H1 (cell line): ENCODE results near the gene CAMTA1. TPM values are rescaled to one million over a fixed set of nuclear protein-coding genes. Genes with fewer than 3 reads are reported as not detected.

Experiments
- CTCF ChIA-PET: fragments of 300-600 bp; sonication (Branson Sonifier 250); formaldehyde crosslinking; loops from one replicate; lab custom pipeline; 2021; ENCODE audit not compliant: partially characterized antibody; lab: Charles Lee
- POLR2A ChIA-PET: fragments of 300-600 bp; sonication (Branson Sonifier 250); formaldehyde crosslinking; loops from one replicate; lab custom pipeline; 2021; ENCODE audit warnings: inconsistent platforms; ENCODE audit not compliant: partially characterized antibody; lab: Charles Lee
- DNase-seq, 2 experiments: peaks; one replicate each; pipeline versions ENCODE4 v3.0.0 to v3.0.0-alpha.2; 2010 to 2022; ENCODE audit warnings: low spot score in 2 of 2, low read depth in 1 of 2, mixed read lengths in 1 of 2
- FAIRE-seq: peaks from 2 replicates; lab custom pipeline; 2011; peaks lifted over from hg19 to GRCh38; lab: Jason Lieb, UNC
- H2AFZ ChIP-seq: 2 replicates; pipeline ENCODE4 v1.8.1; 2012; ENCODE audit warnings: low read length, inconsistent platforms
- H2AK5ac ChIP-seq: 2 replicates; pipeline ENCODE4 v1.6.1; 2013; ENCODE audit warnings: low read depth, low read length
- H2BK120ac ChIP-seq: replicated peaks from 2 replicates; pipeline ENCODE3; 2013; ENCODE audit warnings: low read depth, low read length, inconsistent platforms
- H2BK12ac ChIP-seq: 2 replicates; pipeline ENCODE4 v1.6.1; 2013; ENCODE audit warnings: low read depth, low read length
- H2BK15ac ChIP-seq: 2 replicates; pipeline ENCODE4 v1.6.1; 2013; ENCODE audit warnings: low read length
- H2BK20ac ChIP-seq: 2 replicates; pipeline ENCODE4 v1.6.1; 2013; ENCODE audit warnings: low read length
- H2BK5ac ChIP-seq: 2 replicates; pipeline ENCODE4 v1.6.1; 2013; ENCODE audit warnings: low read depth, low read length
- H3K14ac ChIP-seq: 2 replicates; pipeline ENCODE4 v1.6.1; 2013; ENCODE audit warnings: inconsistent platforms; ENCODE audit not compliant: insufficient read length
- H3K18ac ChIP-seq: 2 replicates; pipeline ENCODE4 v1.6.1; 2013; ENCODE audit warnings: low read length; ENCODE audit errors: extremely low read depth
- H3K23ac ChIP-seq: 2 replicates; pipeline ENCODE4 v1.6.1; 2013; ENCODE audit warnings: inconsistent platforms; ENCODE audit not compliant: insufficient read length
- H3K23me2 ChIP-seq: 2 replicates; pipeline ENCODE4 v1.6.1; 2013; ENCODE audit warnings: low read depth, low read length
- H3K27ac ChIP-seq: 2 replicates; pipeline ENCODE4 v1.6.1; 2011; ENCODE audit warnings: low read depth, low read length, inconsistent platforms
- H3K27me3 ChIP-seq, 4 experiments: replicated peaks in 1 of 4; 1 replicate in 1 of 4; 2 replicates in 3 of 4; pipeline versions ENCODE4 v1.6.1 to v1.8.1; 2011 to 2013; ENCODE audit warnings: low read length in 3 of 4, mild to moderate bottlenecking in 3 of 4, inconsistent platforms in 2 of 4, mixed read lengths in 2 of 4, moderate library complexity in 1 of 4; ENCODE audit not compliant: control insufficient read depth in 3 of 4, insufficient read depth in 3 of 4; ENCODE audit errors: extremely low read depth in 1 of 4
- H3K36me3 ChIP-seq, 4 experiments: 2 replicates each; pipeline versions ENCODE4 v1.6.1 to v1.8.1; 2011 to 2013; ENCODE audit warnings: mild to moderate bottlenecking in 4 of 4, low read length in 3 of 4, moderate library complexity in 2 of 4, control low read depth in 1 of 4, inconsistent platforms in 1 of 4; ENCODE audit not compliant: insufficient read depth in 4 of 4, control insufficient read depth in 2 of 4
- H3K4ac ChIP-seq: replicated peaks from 2 replicates; pipeline ENCODE3; 2013; ENCODE audit warnings: low read length, low read depth, mixed read lengths, inconsistent platforms; ENCODE audit not compliant: insufficient read length
- H3K4me1 ChIP-seq, 4 experiments: replicated peaks in 1 of 4; 1 replicate in 1 of 4; 2 replicates in 3 of 4; pipeline versions ENCODE4 v1.6.1 to v1.8.1; 2011 to 2013; ENCODE audit warnings: low read length in 3 of 4, inconsistent platforms in 2 of 4, mixed read lengths in 1 of 4; ENCODE audit not compliant: insufficient read depth in 4 of 4, control insufficient read depth in 3 of 4
- H3K4me2 ChIP-seq, 2 experiments: 2 replicates each; pipeline versions ENCODE4 v1.6.1 to v1.8.1; 2011 to 2013; ENCODE audit warnings: low read depth in 2 of 2, low read length in 2 of 2, control low read depth in 1 of 2, inconsistent platforms in 1 of 2, mild to moderate bottlenecking in 1 of 2; ENCODE audit not compliant: insufficient read depth in 1 of 2
- H3K4me3 ChIP-seq, 4 experiments: fragments of 200-600, 300-600 bp in 1 of 4; sonication (generic), shearing (Covaris generic), sonication (Bioruptor Twin) in 1 of 4; 2 replicates each; pipeline versions ENCODE4 v1.5.1 to v1.8.1; 2011 to 2016; ENCODE audit warnings: low read length in 4 of 4, low read depth in 3 of 4, control low read depth in 2 of 4, inconsistent platforms in 2 of 4, mild to moderate bottlenecking in 2 of 4, mixed read lengths in 1 of 4, moderate library complexity in 1 of 4; ENCODE audit not compliant: insufficient read depth in 2 of 4; ENCODE audit errors: extremely low read depth in 1 of 4
- H3K56ac ChIP-seq: replicated peaks from 2 replicates; pipeline ENCODE3; 2013; ENCODE audit warnings: low read depth, mild to moderate bottlenecking, mixed read lengths, low read length, inconsistent platforms; ENCODE audit not compliant: insufficient read length
- H3K79me1 ChIP-seq: 2 replicates; pipeline ENCODE4 v1.6.1; 2013; ENCODE audit warnings: low read depth, low read length, control low read depth
- H3K79me2 ChIP-seq, 2 experiments: 2 replicates each; pipeline versions ENCODE4 v1.6.1 to v1.8.1; 2012 to 2013; ENCODE audit warnings: low read length in 2 of 2, mild to moderate bottlenecking in 2 of 2, inconsistent platforms in 1 of 2; ENCODE audit not compliant: insufficient read depth in 2 of 2, control insufficient read depth in 1 of 2
- H3K9ac ChIP-seq, 4 experiments: replicated peaks in 1 of 4; 1 replicate in 1 of 4; 2 replicates in 3 of 4; pipeline versions ENCODE4 v1.6.1 to v1.8.1; 2011 to 2013; ENCODE audit warnings: low read depth in 3 of 4, low read length in 3 of 4, control low read depth in 2 of 4, mild to moderate bottlenecking in 2 of 4, moderate library complexity in 2 of 4, inconsistent platforms in 1 of 4; ENCODE audit errors: extremely low read depth in 1 of 4
- H3K9me3 ChIP-seq, 2 experiments: 2 replicates each; pipeline versions ENCODE4 v1.6.1 to v1.8.1; 2012 to 2013; ENCODE audit warnings: mild to moderate bottlenecking in 2 of 2, moderate library complexity in 2 of 2, control low read depth in 1 of 2, inconsistent platforms in 1 of 2, low read depth in 1 of 2, low read length in 1 of 2, mixed read lengths in 1 of 2; ENCODE audit not compliant: insufficient read depth in 2 of 2
- H4K20me1 ChIP-seq, 2 experiments: replicated peaks in 1 of 2; 2 replicates each; pipeline versions ENCODE3 to v1.8.1; 2011 to 2013; ENCODE audit warnings: inconsistent platforms in 2 of 2, low read length in 2 of 2, mild to moderate bottlenecking in 1 of 2; ENCODE audit not compliant: insufficient read depth in 2 of 2, control insufficient read depth in 1 of 2
- H4K5ac ChIP-seq: 2 replicates; pipeline ENCODE4 v1.6.1; 2013; ENCODE audit warnings: low read length, low read depth, mixed read lengths, inconsistent platforms; ENCODE audit not compliant: insufficient read length
- H4K8ac ChIP-seq: 2 replicates; pipeline ENCODE4 v1.8.0; 2013; ENCODE audit warnings: mild to moderate bottlenecking, moderate library complexity, low read length, inconsistent platforms; ENCODE audit not compliant: insufficient read depth; ENCODE audit errors: extremely low read depth
- H4K91ac ChIP-seq: replicated peaks from 2 replicates; pipeline ENCODE3; 2013; ENCODE audit warnings: low read length, mixed read lengths, inconsistent platforms; ENCODE audit not compliant: insufficient read length
- BCL11A ChIP-seq, 2 experiments: IDR thresholded peaks; one replicate each; pipeline ENCODE4 v1.6.1; 2011; ENCODE audit warnings: low read depth in 2 of 2, low read length in 2 of 2, mild to moderate bottlenecking in 2 of 2
- CBX8 ChIP-seq: fragments of 300-800, 300-1000 bp; sonication (generic); IDR thresholded peaks from 2 replicates; pipeline ENCODE4 v1.7.1; 2016; ENCODE audit warnings: low read depth, low read length, borderline replicate concordance
- CEBPB ChIP-seq: IDR thresholded peaks from 2 replicates; pipeline ENCODE4 v1.6.1; 2012; ENCODE audit warnings: low read depth, low read length
- EZH2 ChIP-seq: fragments of 200-600 bp; sonication (generic); IDR thresholded peaks from 2 replicates; pipeline ENCODE4 v1.7.1; 2012; ENCODE audit warnings: low read depth, mild to moderate bottlenecking, moderate library complexity, low read length, inconsistent platforms; ENCODE audit not compliant: severe bottlenecking
- KDM1A ChIP-seq: fragments of 200-600, 300-600 bp; sonication (generic); IDR thresholded peaks from 2 replicates; pipeline ENCODE4 v1.7.1; 2016; ENCODE audit warnings: mild to moderate bottlenecking, low read length, borderline replicate concordance
- NRF1 ChIP-seq: IDR thresholded peaks from 2 replicates; pipeline ENCODE4 v1.6.1; 2011; ENCODE audit warnings: mild to moderate bottlenecking, low read depth, low read length, improper control_type of control experiment
- PHF8 ChIP-seq: fragments of 200-600 bp; sonication (generic); conservative IDR thresholded peaks from 2 replicates; pipeline ENCODE4 v1.7.1; 2012; ENCODE audit warnings: low read depth, mild to moderate bottlenecking, inconsistent platforms, low read length, moderate library complexity
- RNF2 ChIP-seq: fragments of 200-900, 300-1000 bp; sonication (generic); IDR thresholded peaks from 2 replicates; pipeline ENCODE4 v1.7.1; 2016; ENCODE audit warnings: borderline replicate concordance, low read depth, mild to moderate bottlenecking, antibody characterized with exemption, low read length; ENCODE audit not compliant: poor library complexity, severe bottlenecking; ENCODE audit errors: missing control alignments
- RXRA ChIP-seq: IDR thresholded peaks from 2 replicates; pipeline ENCODE4 v1.6.1; 2011; ENCODE audit warnings: low read depth, mild to moderate bottlenecking, low read length, moderate library complexity; ENCODE audit not compliant: insufficient read depth
- SP2 ChIP-seq: IDR thresholded peaks from 2 replicates; pipeline ENCODE4 v1.6.1; 2012; ENCODE audit warnings: mild to moderate bottlenecking, low read length, inconsistent platforms
- SUZ12 ChIP-seq: fragments of 200-600 bp; sonication (generic); IDR thresholded peaks from 2 replicates; pipeline ENCODE4 v1.6.1; 2012; ENCODE audit warnings: mild to moderate bottlenecking, inconsistent platforms, low read length, moderate library complexity, mixed read lengths
- TAF1 ChIP-seq: IDR thresholded peaks from 2 replicates; pipeline ENCODE4 v1.6.1; 2011; ENCODE audit warnings: mild to moderate bottlenecking, low read depth, low read length
- TCF12 ChIP-seq: IDR thresholded peaks from 2 replicates; pipeline ENCODE4 v1.6.1; 2011; ENCODE audit warnings: low read depth, mild to moderate bottlenecking, low read length
- WGBS, 2 experiments: shearing (Covaris generic) in 1 of 2; methylation state at CpG; one replicate each; pipeline versions ENCODE4 v1.1.6 to v1.1.7; 2013 to 2015; ENCODE audit warnings: low lambda C conversion rate in 2 of 2, mixed read lengths in 2 of 2, inconsistent platforms in 1 of 2, low coverage in 1 of 2, missing lambda C conversion rate in 1 of 2; ENCODE audit not compliant: insufficient replicate concordance in 2 of 2, insufficient coverage in 1 of 2, insufficient read length in 1 of 2; ENCODE audit errors: extremely low coverage in 1 of 2, missing lambda C conversion rate in 1 of 2; 5-methylcytosine and 5-hydroxymethylcytosine counted together
- polyA plus RNA-seq, 7 experiments: library from polyadenylated mRNA; depleted of rRNA in 3 of 7; stranded (reverse) in 5 of 7; unstranded in 2 of 7; fragments of >200 nt in 5 of 7; fragments of 200-250 nt in 2 of 7; gene quantifications; 1 replicate in 5 of 7; 2 replicates in 1 of 7; 4 replicates in 1 of 7; pipeline versions ENCODE4 v1.2.1 to v1.2.3, GENCODE V29; 2011 to 2013; ENCODE audit warnings: missing spikeins in 2 of 7, mixed read lengths in 2 of 7
- total RNA-seq: library from RNA; stranded (reverse); fragmentation: NEBNext Ultra II Directional; extraction: Animal tissue kit (Norgen Biotek cat#: 25700); gene quantifications from 2 replicates; pipeline ENCODE4 v1.2.1, GENCODE V29; 2021
- TF ChIP-seq, protein P1 (sequence below): IDR thresholded peaks from 2 replicates; pipeline ENCODE4 v1.6.1; 2012; ENCODE audit warnings: inconsistent platforms

CAMTA1 gene
- total and polyA plus RNA-seq, 2 of the 8 experiments (the other 6 are each of a cell fraction or from before 2014, with no cell fraction given) = 65.0 to 119 TPM

DNA sequence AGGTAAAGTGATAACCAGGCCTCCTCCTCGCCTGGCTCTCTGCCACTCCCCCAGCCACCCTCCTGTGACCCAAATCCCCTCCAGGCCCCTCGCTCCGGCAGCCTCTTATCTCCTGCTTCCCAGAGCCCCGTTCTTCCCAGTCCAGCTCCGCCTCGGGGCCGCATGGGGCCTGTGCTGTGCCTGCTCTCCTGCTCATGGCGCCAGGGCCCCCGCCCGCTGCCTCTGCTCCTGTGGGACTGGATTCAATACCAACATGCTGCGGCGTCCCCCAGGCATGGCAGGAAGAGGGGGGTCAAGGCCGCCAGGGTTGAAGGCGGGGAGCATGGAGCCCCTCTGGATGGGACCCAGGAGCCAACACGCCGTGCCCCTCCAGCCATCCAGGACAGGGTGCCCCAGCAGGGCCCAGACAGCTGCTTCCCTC is 772.8 kb downstream of the CAMTA1 start:
- no peak overlapping the region for H2BK120ac ChIP-seq
- no peak overlapping the region for H3K56ac ChIP-seq
- no peaks in the 10 kb centered on the region for H3K23me2 ChIP-seq
- no peak overlapping the region for H2BK20ac ChIP-seq
- no peaks in the 10 kb centered on the region for H4K20me1 ChIP-seq
- ChIA-PET CTCF (interaction anchor here (1.1 to 6.6 kb wide), 5 partner anchors 16 to 89 kb away, joined by 4 to 42 read pairs (median 6); no protein-coding TSS in a partner anchor), POLR2A (no interaction called here)
- H2AFZ ChIP-seq = no peak overlapping the region
- no peaks in the 10 kb centered on the region for H3K79me1 ChIP-seq
- 81% methylated on average over 16 of the region's 16 CpGs; no CpG with 5 or more reads in 1 of the 2 experiments for WGBS, 2 experiments
- H3K27me3 ChIP-seq = no peaks in the 10 kb centered on the region; a peak in 1 of 7 replicates
- H2BK15ac ChIP-seq = no peak overlapping the region
- no peak overlapping the region for H3K23ac ChIP-seq
- no peak overlapping the region for H3K14ac ChIP-seq
- no peak overlapping the region for H2BK5ac ChIP-seq
- TF ChIP-seq RXRA (no peak), EZH2 (no peak), NRF1 (no peak), KDM1A (no peak), BCL11A (IDR thresholded peaks at IDR 0.05; ENCODE audit: low read depth in 2 of 2, low read length in 2 of 2) (no peak), PHF8 (no peak), SUZ12 (no peak), TAF1 (no peak), TCF12 (no peak), RNF2 (no peak), CEBPB (no peak), CBX8 (no peak), SP2 (no peak)
- TF ChIP-seq, protein P1, sequence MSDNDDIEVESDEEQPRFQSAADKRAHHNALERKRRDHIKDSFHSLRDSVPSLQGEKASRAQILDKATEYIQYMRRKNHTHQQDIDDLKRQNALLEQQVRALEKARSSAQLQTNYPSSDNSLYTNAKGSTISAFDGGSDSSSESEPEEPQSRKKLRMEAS = no peak
- peaks cover 0 to 1% (median 0%) of the 10 kb centered on the region in 4 experiments; a peak in 3 of 7 replicates for H3K4me1 ChIP-seq
- H3K36me3 ChIP-seq = no peaks in the 10 kb centered on the region
- H3K79me2 ChIP-seq = no peaks in the 10 kb centered on the region
- H3K9me3 ChIP-seq = peaks cover 0 to 3% of the 10 kb centered on the region in 2 experiments; a peak in 1 of 4 replicates
- H3K4ac ChIP-seq = no peak overlapping the region
- H2BK12ac ChIP-seq = no peak overlapping the region
- H4K8ac ChIP-seq = no peak overlapping the region
- H3K9ac ChIP-seq = no peak overlapping the region
- H3K4me2 ChIP-seq = no peak overlapping the region
- no peak overlapping the region for H3K4me3 ChIP-seq
- H2AK5ac ChIP-seq = no peak overlapping the region
- FAIRE-seq (no peak), DNase-seq (no peak)
- H4K5ac ChIP-seq = no peak overlapping the region
- H3K27ac ChIP-seq = no peak overlapping the region
- no peak overlapping the region for H3K18ac ChIP-seq
- no peak overlapping the region for H4K91ac ChIP-seq
